Panc1 (cell line): ENCODE results near the gene FAM107B. TPM values are rescaled to one million over a fixed set of nuclear protein-coding genes. Genes with fewer than 3 reads are reported as not detected.
"Not testable (repeated sequence)": the region's sequence is repeated elsewhere in the genome, so short reads cannot be mapped to it uniquely, and the experiment has no call there.

Experiments used
- ATAC-seq: fragments of 200-7000 bp; cut with Tn5 transposase; 2 replicates; pipeline ENCODE4 v1.9.1; 2020; ENCODE audit warnings: mild to moderate bottlenecking, moderate library complexity
- BruUV-seq: library from RNA; stranded (reverse); fragments of 400-500 nt; replicated peaks from 2 replicates; lab custom pipeline; 2021; lab: Mats Ljungman, UMichigan
- CTCF ChIA-PET: fragments of 300-600 bp; sonication (Branson Sonifier 250); formaldehyde crosslinking; loops from one replicate; lab custom pipeline; 2022; ENCODE audit warnings: antibody characterized with exemption; lab: Charles Lee
- POLR2A ChIA-PET: fragments of 300-600 bp; sonication (Branson Sonifier 250); formaldehyde crosslinking; loops from one replicate; lab custom pipeline; 2022; ENCODE audit warnings: antibody characterized with exemption; lab: Charles Lee
- DNase-seq: peaks from one replicate; pipeline ENCODE4 v3.0.0-alpha.2; 2010; ENCODE audit warnings: low read depth, low spot score
- H3K27ac ChIP-seq: 2 replicates; pipeline ENCODE4 v1.5.1; 2011; ENCODE audit warnings: mild to moderate bottlenecking, low read length, inconsistent platforms
- H3K27me3 ChIP-seq: fragments of 200-500 bp; sonication (Bioruptor generic); 2 replicates; pipeline ENCODE4 v1.6.0; 2014; ENCODE audit warnings: low read length, inconsistent platforms; ENCODE audit not compliant: control insufficient read depth, insufficient read depth
- H3K36me3 ChIP-seq: fragments of 200-500 bp; sonication (Bioruptor generic); 2 replicates; pipeline ENCODE4 v1.5.1; 2014; ENCODE audit warnings: inconsistent platforms, mild to moderate bottlenecking, low read length, moderate library complexity; ENCODE audit not compliant: control insufficient read depth, insufficient read depth
- H3K4me1 ChIP-seq: 2 replicates; pipeline ENCODE4 v1.5.1; 2011; ENCODE audit warnings: inconsistent platforms, mild to moderate bottlenecking, low read length, moderate library complexity; ENCODE audit not compliant: control insufficient read depth, insufficient read depth
- H3K4me3 ChIP-seq, 2 experiments: 2 replicates each; pipeline ENCODE4 v1.5.1; 2011 to 2012; ENCODE audit warnings: low read depth in 2 of 2, low read length in 2 of 2, mild to moderate bottlenecking in 2 of 2, inconsistent platforms in 1 of 2, moderate library complexity in 1 of 2
- H3K9me3 ChIP-seq: fragments of 200-500 bp; sonication (Bioruptor generic); 2 replicates; pipeline ENCODE4 v1.5.1; 2014; ENCODE audit warnings: low read depth, mild to moderate bottlenecking, inconsistent platforms, low read length, moderate library complexity; ENCODE audit not compliant: control insufficient read depth, insufficient read depth
- CTCF ChIP-seq: fragments of 450-650 bp; IDR thresholded peaks from 2 replicates; pipeline ENCODE4 v1.5.1; 2017; ENCODE audit warnings: mild to moderate bottlenecking
- POLR2AphosphoS5 ChIP-seq: IDR thresholded peaks from 2 replicates; pipeline ENCODE4 v1.6.1; 2012; ENCODE audit warnings: mild to moderate bottlenecking, low read depth, low read length, moderate library complexity
- SIN3A ChIP-seq: IDR thresholded peaks from 2 replicates; pipeline ENCODE4 v1.6.1; 2012; ENCODE audit warnings: low read depth, mild to moderate bottlenecking, low read length, moderate library complexity, borderline replicate concordance; ENCODE audit not compliant: insufficient read depth
- TCF7L2 ChIP-seq: IDR thresholded peaks from 2 replicates; pipeline ENCODE4 v1.6.1; 2011; ENCODE audit warnings: mild to moderate bottlenecking, low read depth, low read length, inconsistent platforms
- in situ Hi-C: cut with HindIII; loops from 2 replicates; pipeline ENCODE4 v1.10.0; 2016; ENCODE audit warnings: low sequenced_read_pairs, low pct_unique_long_range_greater_than_20kb
- intact Hi-C: fragments of 100-400 bp; cut with micrococcal nuclease; formaldehyde crosslinking; loops from one replicate; pipeline ENCODE4 v1.10.0; 2022; ENCODE audit not compliant: unreplicated experiment
- total RNA-seq: library from RNA; stranded (reverse); gene quantifications from one replicate; pipeline ENCODE4 v1.2.1, GENCODE V29; 2021; ENCODE audit not compliant: unreplicated experiment
- TF ChIP-seq, protein P1 (sequence below), 2 experiments: IDR thresholded peaks; 2 replicates each; pipeline ENCODE4 v1.6.1; 2011 to 2012; ENCODE audit warnings: low read depth in 2 of 2, control low read depth in 1 of 2, low read length in 1 of 2, mild to moderate bottlenecking in 1 of 2, moderate library complexity in 1 of 2; ENCODE audit not compliant: insufficient read depth in 1 of 2

The FAM107B gene
- total RNA-seq, 1 experiment from 2014 or later, result 13.4 TPM

DNA sequence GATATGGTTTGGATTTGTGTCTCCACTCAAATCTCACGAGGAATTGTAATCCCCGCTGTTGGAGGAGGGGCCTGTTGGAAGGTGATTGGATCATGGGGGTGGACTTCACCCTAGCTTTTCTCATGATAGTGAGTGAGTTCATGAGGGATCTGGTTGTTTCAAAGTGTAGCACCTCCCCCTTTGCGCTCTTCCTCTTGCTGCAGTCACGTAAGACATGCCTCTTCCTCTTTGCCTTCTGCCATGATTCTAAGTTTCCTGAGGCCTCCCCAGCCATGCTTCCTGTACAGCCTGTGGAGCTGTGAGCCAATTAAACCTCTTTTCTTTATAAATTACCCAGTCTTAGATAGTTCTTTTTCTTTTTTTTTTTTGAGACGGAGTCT is 46.1 kb upstream of the FAM107B start:
- BruUV-seq, result no TSS peak
- TF ChIP-seq POLR2AphosphoS5 (no peak), SIN3A (no peak), CTCF (no peak)
- TF ChIP-seq, protein P1, sequence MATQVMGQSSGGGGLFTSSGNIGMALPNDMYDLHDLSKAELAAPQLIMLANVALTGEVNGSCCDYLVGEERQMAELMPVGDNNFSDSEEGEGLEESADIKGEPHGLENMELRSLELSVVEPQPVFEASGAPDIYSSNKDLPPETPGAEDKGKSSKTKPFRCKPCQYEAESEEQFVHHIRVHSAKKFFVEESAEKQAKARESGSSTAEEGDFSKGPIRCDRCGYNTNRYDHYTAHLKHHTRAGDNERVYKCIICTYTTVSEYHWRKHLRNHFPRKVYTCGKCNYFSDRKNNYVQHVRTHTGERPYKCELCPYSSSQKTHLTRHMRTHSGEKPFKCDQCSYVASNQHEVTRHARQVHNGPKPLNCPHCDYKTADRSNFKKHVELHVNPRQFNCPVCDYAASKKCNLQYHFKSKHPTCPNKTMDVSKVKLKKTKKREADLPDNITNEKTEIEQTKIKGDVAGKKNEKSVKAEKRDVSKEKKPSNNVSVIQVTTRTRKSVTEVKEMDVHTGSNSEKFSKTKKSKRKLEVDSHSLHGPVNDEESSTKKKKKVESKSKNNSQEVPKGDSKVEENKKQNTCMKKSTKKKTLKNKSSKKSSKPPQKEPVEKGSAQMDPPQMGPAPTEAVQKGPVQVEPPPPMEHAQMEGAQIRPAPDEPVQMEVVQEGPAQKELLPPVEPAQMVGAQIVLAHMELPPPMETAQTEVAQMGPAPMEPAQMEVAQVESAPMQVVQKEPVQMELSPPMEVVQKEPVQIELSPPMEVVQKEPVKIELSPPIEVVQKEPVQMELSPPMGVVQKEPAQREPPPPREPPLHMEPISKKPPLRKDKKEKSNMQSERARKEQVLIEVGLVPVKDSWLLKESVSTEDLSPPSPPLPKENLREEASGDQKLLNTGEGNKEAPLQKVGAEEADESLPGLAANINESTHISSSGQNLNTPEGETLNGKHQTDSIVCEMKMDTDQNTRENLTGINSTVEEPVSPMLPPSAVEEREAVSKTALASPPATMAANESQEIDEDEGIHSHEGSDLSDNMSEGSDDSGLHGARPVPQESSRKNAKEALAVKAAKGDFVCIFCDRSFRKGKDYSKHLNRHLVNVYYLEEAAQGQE (IDR thresholded peaks at IDR 0.05; ENCODE audit: insufficient read depth in 1 of 2, low read depth in 2 of 2, low read length in 1 of 2), result no peak
- Histone ChIP-seq H3K27me3 (no peaks in the 10 kb centered on the region), H3K9me3 (no peaks in the 10 kb centered on the region), H3K36me3 (no peaks in the 10 kb centered on the region), H3K27ac (no peak overlapping the region), H3K4me3 (no peak overlapping the region), H3K4me1 (no peaks in the 10 kb centered on the region)
- in situ Hi-C loops, result no loop called here
- intact Hi-C loops, result no loop called here
- ChIA-PET CTCF (no interaction called here), POLR2A (no interaction called here)
- DNase-seq (no peak), ATAC-seq (no peak)

GRCh38 chr10:14820010-14820774 is 45.5 kb upstream of the FAM107B start:
- no peak overlapping the region for H3K27ac ChIP-seq
- TF ChIP-seq TCF7L2 (no peak), CTCF (no peak), SIN3A (no peak), POLR2AphosphoS5 (no peak)
- TF ChIP-seq, protein P1 (IDR thresholded peaks at IDR 0.05; ENCODE audit: insufficient read depth in 1 of 2, low read depth in 2 of 2, low read length in 1 of 2), result no peak
- ChIA-PET CTCF (no interaction called here), POLR2A (no interaction called here)
- intact Hi-C loops, result no loop called here
- in situ Hi-C loops, result no loop called here
- no peaks in the 10 kb centered on the region for H3K4me1 ChIP-seq
- H3K9me3 ChIP-seq, result no peaks in the 10 kb centered on the region
- ATAC-seq (no peak), DNase-seq (no peak)
- no peak overlapping the region for H3K4me3 ChIP-seq
- no peaks in the 10 kb centered on the region for H3K27me3 ChIP-seq
- no TSS peak for BruUV-seq
- no peaks in the 10 kb centered on the region for H3K36me3 ChIP-seq

GRCh38 chr10:14816717-14817116 is 42.0 kb upstream of the FAM107B start:
- in situ Hi-C loops, result not testable (repeated sequence)

More at GRCh38 chr10:14816717-14817116, 42.0 kb upstream of the FAM107B start:
- H3K36me3 ChIP-seq, H3K27me3 ChIP-seq, DNase-seq, intact Hi-C loops, CTCF ChIA-PET, H3K4me1 ChIP-seq, POLR2A ChIA-PET, H3K27ac ChIP-seq, H3K9me3 ChIP-seq, BruUV-seq, ATAC-seq, H3K4me3 ChIP-seq: not testable (repeated sequence)
